ENCODE data around the gene RITA1.

Gene RITA1

DNA sequence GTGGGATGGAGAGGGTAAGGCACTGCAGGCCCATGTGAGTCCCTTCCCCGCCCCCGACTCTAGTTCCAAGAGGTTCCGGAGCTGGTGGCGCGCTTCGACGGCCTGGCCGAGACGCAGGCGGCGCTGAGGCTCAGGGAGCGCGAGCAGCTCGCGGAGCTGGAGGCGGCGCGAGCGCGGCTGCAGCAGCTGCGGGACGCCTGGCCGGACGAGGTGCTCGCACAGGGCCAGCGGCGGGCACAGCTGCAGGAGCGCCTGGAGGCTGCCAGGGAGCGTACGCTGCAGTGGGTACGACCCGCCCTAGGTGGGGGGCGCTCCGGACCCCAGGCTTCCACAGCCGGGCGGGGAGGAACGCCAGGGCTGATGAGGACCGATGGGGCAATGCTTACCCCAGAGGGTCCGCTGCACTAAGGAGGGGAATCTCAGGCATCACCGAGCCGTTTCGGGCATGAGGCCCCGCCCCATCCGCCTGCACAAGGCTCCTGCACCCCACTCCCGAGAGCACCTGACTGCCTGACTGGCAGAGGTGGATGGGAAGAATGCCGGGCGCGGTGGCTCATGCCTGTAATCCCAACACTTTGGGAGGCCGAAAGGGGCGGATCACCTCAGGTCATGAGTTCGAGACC is 31.1 kb upstream of the RITA1 start:
- no peak for DNase-seq

DNA sequence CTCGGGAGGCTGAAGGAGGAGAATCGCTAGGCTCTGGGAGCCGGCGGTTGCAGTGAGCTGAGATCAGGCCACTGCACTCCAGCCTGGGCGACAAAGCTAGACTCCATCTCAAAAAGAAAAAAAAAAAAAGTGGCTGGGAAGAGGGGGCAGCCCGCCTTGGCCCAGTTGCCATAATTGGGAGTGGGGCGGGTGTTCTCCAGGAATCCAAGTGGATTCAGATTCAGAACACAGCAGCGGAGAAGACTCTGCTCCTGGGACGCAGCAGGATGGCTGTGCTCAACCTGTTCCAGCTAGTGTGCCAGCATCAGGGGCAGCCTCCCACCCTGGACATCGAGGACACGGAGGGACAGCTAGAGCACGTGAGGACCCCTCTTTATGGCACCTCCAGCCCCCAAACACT is 30.5 kb upstream of the RITA1 start:
- no peak for DNase-seq

DNA sequence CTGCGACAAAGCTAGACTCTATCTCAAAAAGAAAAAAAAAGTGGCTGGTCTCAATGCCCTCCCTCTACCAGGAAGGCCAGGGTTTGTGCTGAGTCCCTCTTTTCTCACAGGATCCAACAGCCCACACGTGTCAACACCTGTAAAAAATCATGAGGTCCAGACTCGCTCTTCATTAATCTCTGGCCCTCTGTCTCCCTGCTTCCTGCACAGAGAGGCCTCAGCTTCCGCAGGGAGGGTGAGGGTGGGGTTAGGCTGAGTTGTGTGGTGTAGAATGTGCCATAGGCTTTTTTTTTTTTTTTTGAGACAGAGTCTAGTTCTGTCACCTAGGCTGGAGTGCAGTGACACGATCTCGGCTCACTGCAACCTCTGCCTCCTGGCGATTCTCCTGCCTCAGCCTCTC is 29.9 kb upstream of the RITA1 start:
- DNase-seq = no peak

DNA sequence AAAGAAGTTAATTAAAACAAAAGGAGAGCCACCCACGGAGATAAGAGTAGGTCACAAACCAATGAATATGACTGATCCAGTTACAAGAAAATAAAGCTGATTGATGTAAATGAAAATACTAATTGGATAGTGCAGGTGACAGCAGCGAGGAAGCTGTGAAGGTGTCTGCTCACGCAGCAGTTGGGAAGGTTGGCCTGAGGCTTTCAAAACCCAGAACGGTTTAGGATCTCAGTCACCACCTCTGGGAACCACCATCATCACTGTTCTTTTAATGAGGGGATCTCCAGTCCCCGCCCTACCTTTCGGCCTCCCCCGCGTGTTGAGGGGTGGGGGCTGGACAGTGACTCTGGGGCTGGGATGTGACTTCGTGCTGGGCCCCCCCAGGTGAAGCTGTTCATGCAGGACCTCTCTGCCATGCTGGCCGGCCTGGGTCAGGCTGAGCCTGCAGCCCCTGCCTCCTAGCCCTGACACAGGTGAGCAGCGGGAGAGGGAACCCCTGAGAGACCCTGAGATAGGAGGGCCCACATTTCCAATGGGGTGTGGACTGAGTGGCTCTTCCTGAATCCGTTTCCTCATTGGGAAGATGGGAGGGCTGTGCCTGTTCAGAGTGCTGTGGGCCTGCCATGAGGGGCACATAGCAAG is 28.2 kb upstream of the RITA1 start:
- DNase-seq = no peak

DNA sequence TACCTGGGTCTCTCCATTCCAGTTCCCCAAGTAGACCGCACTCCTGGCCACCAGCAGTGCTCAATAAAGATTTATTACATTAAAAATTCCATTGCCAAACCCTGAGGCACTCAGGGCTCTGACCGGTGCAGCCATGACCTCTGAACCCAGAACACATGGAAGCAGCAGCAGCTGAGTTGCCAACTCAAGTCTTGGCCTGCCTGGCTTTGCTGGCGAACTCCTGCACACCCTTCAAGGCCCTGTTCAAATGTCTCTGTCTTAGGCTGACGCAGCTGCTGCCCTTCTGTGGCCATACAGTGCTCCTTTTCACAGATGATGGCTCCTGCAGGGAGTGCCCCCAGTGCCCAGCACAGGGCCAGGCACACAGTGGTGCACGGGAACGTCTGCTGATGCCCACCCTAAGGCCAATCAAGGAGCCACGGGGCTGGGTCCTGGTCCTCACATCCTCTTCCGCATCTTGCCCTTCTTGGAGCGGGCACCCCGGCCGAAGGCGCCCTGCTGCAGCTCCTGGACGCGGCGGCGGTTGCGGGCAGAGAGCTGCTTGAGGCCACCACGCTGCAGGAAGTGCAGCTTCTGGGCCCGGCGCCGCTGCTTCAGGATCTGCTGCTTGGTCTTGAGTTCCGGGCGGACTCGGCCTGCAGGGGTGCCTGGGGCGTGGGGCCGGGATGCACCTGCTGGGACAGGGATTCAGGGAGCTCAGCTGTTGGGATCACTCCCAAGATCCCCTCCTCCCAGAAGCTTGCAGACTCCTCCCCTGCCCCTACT is 26.9 kb upstream of the RITA1 start:
- no peak for DNase-seq

DNA sequence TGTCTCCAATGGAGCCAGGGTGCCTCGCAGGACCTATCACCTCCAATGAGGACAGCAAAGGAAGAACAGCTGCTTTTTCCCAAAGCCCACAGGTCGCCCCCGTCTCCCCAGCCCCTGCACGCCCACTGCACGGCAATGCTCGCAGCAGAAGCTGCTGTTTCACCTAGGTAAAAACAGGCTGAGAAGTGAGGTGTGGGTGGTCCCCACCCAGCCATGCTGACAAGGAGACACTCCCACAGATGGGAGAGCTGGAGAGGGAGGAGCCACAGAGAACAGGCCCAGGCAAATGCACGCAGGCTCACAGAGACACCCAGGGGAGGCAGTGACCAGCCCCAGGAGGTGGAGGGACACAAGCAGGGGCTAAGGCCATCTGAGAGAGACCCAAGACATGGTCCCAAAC is 25.6 kb upstream of the RITA1 start:
- DNase-seq = no peak

DNA sequence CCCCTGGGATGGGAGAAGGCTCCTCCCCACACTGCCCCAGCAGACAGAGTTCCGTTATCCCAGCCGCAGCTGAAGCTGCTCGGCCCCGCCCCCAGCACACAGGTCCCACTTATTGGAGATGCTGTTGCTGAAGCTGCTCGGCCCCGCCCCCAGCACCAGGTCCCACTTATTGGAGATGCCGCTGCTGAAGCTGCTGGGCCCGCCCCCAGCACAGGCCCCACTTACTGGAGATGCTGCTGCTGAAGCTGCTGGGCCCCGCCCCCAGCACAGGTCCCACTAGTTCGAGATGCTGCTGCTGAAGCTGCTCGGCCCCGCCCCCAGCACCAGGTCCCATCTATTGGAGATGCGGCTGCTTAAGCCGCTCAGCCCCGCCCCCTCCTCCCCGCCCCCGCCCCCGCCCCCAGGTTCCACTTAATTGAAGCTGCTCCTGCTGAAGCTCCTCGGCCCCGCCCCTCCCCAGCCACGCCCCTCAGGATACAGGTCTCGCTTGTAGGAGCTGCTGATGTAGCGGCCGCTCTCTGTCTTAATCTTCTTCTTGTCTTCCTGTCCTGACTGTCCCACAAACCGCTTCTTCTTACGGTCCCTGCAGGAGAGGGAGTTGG is 24.0 kb upstream of the RITA1 start:
- DNase-seq = no peak

DNA sequence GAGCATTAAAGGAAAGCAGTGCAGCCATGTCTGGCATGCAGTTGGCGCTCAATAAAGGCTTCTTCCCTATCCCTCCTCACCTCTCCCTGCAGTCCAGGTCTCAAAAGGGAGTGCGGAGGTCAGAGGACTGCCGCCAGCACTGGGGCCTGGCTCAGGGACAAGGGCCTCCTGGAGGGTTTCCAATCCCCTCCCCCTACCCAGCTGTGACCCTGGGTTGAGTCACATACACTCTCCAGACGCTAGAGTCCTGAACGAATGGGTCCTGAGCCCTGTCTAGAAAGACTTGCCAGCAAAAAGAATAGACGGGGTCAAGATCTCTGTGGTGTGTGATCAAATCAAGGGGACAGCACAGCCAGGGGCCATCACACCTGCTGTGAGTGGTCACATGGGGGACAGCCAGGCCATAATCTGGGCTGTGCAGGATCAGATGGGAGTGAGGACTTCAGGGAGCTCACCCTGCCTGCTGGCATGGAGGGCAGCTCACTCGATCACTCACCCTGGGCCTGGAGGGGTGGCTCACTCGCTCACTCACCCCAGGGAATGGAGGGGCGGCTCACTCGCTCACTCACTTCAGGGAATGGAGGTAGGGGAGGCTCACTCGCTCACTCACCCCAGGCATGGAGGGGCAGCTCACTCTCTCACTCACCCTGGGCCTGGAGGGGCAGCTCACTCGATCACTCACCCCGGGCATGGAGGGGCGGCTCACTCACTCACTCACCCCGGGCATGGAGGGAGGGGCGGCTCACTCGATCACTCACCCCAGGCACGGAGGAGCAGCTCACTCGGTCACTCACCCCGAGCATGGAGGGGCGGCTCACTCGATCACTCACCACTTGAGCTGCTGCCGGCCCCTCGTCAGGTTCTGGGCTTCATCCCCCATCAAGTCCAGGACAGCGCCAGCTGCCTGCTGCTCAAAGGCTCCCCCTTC is 23.2 kb upstream of the RITA1 start:
- DNase-seq = no peak

DNA sequence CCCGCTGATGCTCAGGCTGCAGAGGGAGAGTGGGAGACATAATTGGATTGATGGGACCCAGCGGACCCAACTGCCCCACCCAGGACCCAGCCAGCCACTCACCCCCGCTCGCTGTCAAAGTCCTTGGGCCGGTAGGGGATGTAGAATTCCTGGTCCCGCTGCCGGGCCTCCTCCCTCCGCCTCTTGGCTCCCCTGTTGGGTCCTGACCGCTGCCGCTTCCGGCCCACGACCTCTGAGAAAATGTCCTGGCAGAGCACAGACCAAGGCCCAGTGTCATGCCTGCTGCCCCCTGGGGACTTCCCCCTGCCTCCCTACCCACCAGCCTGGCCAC is 22.5 kb upstream of the RITA1 start:
- no peak for DNase-seq

DNA sequence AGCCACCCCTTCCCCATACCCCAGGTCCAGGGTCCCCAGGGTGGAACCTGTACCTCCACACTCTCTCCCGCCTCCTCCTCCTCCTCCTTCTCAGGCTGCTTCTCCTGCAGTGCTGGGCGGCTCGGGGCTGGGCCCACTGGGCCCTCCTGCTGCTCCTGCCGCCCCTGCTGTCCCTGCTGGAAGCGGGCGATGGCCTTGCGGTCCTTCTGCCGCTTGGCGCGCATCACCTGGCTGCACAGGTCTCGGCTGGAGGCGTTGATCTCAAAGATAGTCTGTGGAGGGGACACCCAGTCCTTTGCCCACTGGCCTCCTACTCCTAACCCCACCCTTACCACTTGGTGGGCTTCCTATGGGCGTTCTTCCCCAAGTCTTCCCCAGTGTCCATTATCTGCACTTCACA is 21.5 kb upstream of the RITA1 start:
- DNase-seq = no peak

DNA sequence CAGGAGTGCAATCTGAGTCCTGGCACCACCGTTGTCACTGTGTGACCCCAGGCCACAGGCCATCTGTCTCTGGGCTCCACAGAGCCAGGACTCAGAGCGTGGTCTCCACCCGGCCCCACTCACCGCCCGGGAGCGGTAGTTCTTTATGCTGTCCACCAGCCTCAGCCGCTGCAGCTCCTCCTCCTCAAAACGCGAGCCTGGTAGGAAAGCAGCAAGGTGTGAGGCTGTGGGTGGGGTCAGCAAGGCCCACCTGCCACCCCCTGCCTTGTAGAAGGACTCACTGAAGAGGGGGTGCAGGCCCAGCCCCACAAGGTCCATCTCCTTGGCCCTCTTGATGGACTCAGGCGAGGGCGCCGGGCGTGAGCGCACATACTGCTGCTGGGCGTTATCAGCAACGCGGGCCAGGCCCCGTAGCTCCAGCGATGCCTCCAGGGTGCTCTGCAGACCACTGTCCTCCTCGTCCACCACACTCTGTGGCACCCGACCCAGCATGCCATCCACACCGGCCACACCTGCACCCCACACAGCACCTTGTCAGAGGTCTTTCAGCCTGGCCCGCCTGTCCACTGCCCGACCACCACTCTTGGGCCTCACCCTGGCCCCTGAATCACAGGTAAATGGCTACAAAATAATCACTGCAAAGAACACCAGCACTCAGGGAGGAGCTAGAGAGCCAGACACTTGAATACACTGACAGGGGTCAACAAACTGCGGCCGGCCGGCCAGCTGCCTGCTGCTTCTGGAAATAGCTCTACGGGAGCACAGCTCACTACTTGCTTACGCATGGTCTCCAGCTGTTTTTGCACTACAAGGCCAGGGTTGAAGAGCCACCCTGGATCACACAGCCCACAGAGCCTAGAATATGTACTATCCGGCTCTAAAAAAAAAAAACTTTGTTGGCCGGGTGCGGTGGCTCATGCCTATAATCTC is 19.7 kb upstream of the RITA1 start:
- no peak for DNase-seq

DNA sequence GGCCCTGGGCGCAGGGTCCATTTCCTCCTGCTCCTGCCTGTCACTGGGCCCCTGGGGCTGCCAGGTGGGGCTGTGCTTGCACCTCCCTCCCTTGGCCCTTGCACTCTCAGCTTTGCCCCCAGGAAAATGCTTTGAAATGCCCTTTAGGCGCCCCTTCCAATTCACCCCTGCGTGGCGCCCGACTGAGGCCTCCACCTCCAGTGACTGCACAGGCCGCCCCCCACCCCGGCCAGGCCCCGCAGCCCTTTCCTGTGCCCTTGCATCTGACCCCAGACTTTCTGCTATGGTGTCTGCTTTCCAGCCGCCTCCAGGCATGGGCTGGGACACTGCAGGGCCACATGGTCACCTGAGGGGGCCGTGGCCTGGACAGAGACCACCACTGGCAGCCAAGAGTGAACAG is 17.7 kb upstream of the RITA1 start:
- DNase-seq = no peak

DNA sequence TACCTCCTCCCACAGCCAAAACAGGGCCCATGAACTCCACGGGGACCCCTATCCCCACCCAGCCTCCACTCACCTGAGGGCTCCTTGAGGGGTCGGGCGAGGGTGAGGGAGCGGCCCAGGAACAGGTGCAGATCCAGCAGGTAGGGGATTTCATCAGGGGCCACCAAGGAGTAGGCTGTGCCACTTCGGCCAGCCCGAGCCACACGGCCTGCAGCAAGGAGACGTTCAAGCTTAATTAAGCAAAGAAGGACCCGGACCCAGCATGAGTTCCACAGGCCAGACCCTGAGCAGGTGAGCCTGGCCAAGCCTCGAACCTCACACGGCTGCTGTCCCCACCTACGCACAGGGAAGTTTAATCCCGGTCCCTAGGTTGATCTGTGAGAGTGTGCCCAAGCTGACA is 15.8 kb upstream of the RITA1 start:
- no peak for DNase-seq

DNA sequence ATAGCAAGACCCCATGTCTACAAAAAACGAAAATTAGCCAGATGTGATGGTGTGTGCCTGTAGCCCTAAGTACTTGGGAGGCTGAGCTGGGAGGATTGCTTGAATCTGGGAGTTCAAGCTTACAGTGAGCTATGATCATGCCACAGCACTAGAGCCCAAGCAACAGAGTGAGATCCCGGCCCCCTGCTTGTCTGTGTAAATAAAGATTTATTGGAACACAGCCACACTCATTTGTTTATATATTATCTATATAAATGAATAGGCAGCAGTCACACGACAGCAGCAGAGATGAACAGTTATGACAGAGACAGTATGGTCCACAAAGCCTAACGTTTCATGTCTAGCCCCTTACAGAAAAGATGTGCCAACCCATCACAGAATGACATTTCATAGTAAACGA is 15.1 kb upstream of the RITA1 start:
- DNase-seq = no peak

DNA sequence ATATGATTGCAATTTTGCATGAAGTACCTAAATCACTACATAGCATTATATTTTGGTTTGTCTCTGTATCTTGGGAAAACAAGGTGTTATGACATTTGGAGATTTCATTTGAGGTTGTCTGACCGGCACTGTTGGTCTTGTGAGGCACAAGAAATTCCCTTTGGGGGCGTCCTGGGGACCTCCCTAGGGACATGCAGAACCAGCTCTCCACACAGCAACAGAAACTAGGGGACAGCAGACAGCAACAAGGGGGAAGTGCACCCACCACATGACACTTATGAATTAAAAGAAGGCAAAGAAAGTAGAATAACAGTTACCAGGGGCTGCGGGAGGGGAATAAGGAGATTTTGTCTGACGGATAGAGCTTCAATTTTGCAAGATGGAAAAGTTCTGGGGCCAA is 14.6 kb upstream of the RITA1 start:
- no peak for DNase-seq

DNA sequence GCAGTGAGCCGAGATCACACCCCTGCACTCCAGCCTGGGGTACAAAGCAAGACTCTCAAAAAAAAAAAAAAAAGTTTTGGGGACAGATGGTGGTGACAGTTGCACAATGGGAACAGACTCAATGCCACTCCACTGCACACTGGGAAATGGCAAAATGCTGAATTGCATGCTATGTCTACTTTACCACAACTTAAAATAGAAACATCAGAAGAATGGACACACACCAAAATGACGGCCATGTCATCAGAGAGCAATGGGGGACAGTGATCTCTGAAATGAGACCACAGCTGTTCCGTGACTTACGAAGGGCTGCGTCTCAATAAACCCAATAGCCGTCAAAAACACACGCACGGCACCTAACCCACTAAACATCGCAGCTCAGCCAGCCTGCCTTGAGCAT is 14.0 kb upstream of the RITA1 start:
- DNase-seq = no peak

DNA sequence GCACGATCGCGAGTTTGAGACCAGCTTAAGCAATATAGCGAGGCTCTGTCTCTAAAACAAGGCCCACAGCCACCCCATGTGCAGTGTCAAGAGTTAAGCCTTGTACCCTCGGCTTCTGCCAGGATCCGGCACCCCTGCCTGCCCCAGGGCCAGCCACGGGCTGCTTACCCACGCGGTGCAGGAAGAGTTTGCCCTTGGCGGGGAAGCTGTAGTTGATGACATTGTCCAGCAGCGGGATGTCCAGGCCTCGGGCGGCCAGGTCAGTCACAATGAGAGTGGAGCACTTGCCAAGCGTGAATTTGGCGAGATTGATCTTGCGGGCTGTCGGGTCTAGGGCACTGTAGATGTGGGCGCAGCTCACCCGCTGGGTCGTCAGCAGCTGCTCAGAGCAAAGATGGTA is 13.3 kb upstream of the RITA1 start:
- DNase-seq = no peak

DNA sequence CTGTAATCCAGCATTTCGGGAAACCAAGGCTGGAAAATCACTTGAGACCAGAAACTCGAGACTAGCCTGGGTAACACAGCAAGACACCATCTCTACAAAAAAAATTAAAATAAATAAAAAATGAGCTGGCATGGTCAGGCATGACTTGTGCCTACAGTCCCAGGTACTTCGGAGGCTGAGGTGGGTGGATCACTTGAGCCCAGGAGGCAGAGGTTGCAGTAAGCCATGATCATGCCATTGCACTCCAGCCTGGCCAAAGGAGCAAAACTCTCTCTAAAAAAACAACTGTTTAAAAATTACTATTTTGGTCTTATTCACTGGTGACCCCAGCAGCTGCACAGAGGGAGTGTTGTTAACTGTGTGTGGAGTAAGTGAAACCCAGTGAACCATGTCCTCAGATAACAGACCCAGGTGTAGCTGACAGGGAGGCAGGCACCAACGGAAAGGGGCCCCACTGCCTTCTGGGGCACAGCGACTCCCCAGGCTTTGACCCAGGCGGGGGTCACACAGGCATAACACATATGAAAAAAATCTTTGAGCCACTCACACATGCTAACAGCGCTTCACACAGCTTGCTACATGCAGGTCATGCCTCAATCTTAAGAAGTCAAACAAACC is 12.3 kb upstream of the RITA1 start:
- DNase-seq = no peak

DNA sequence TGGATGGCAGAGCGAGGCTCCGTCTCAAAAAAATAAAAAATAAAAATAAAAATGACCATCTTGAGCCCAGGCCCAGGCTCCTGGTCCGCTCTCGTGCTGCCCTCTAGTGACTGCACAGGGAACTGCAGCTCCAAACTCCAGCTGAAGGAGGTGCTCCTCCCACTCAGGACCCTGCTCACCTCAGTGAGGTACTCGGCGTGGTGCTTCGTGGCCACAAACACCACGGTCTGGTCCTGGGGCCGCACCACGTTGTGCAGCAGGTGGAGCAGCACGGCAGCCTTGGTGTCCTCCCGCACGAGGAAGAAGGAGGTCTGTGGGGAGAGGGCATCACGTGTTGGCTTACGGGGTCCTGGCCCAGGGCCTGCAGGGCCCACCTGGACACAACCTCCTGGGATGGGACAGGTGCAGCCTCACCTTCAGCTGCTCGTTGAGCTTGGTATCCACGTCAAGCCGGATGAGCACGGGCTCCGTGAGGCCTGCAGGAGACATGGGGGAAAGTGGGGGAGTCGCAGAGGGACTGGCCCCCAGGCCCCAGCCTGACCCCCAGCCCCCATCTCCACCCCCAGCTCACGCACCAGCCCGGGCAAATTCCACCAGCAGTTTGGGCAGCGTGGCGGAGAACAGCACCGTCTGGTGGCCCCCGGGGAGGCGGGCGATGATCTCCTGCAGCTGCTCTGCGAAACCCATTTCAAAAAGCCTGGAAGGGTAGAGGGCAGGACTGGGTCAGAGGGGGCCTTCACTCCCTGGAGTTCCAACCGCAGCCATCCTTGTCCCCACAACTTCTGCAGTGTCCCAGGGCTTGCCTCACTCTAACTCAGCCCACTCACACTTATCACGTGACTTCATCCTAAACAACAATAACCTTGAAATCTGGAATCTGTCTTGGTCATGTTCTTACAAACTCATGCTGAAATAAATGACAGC is 10.8 kb upstream of the RITA1 start:
- no peak for DNase-seq

DNA sequence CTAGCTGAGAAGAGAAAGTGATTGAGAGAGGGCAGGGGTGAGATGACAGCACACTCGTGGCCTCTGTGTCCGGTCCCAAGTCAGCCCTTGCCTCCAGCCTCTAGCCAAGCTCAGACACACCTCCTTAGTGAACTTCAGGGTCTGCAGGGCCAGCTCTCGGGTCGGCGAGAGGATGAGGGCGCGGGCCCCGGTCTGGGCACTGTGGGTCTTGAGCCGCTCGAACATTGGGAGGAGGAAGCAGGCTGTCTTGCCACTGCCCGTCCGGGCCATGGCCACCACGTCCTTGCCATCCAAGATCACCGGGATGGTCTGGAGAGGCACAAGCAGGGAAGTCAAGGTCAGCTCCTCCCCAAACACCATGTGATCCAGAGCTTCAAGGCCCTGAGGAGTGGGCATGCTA is 6.5 kb upstream of the RITA1 start:
- no peak for DNase-seq
